Measurements from ENCODE around the gene SCUBE1.

SCUBE1 gene

GRCh38 chr22:43263645-43264514 lies 79.3 kb downstream of the SCUBE1 start:
- Mint-ChIP-seq H3K4me1 (peaks cover 27% of the 10 kb centered on the region), H3K9me3 (no peaks in the 10 kb centered on the region), H3K36me3 (ENCODE audit: low read depth) (no peaks in the 10 kb centered on the region), H3K27me3 (no peaks in the 10 kb centered on the region), H3K4me3 (peak overlapping the region; percentile 63), H3K27ac (peak overlapping the region; percentile 62)
- peak; percentile 88 for DNase-seq
- peak; percentile 94 for ATAC-seq

- Mint-ChIP-seq H3K4me1 (peaks cover 27% of the 10 kb centered on the region), H3K27me3 (no peaks in the 10 kb centered on the region), H3K9me3 (no peaks in the 10 kb centered on the region), H3K27ac (peak overlapping the region; percentile 62), H3K36me3 (ENCODE audit: low read depth) (no peaks in the 10 kb centered on the region), H3K4me3 (peak overlapping the region; percentile 63)
- ATAC-seq, result no peak
- peak; percentile 41 for DNase-seq
Measured at GRCh38 chr22:43262990-43263644, 80.1 kb downstream of the SCUBE1 start.

DNA sequence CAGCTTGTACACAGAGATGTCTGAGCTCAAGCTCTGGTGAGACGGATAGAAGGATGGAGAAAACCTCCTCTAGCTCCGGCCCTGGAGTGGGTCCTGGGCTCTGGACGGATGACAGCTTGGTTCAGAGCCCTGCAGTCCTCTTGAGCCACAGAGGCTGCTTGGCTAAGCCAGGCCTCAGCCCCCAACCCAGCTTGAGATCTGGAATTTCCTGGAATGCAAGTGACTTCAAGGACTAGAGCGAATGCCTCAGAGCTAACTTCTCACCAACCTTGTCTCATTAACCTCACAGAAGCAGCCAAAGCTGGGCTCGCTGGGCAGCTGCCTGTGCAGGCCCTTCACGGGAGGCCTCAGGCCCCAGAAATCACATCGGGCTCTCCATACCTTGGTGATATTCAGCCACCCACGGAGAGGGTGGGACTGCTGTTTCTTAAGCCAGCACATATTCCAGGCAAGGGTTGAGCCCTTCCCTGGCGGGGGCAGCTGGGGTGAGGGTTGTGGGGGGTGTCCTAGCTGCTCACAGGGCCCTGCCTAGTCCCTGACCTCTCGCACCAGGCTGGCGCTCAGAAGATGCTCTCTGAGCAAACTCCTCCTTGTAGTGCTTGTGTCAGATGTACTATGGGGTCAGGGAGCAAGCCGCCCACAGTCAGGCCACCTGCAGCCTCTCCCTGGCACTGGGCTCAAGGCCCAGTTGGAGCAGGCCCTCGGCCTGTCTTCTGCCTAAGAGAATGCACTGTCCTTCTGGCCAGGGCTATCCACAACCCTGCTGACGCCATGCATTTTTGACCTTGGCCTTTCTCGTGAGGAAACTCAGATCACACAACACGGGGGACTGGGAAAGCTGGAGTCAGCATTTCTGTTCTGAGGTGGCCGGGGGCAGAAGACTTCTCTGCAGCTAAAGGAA lies 82.6 kb downstream of the SCUBE1 start:
- DNase-seq (no peak), ATAC-seq (no peak)
- Mint-ChIP-seq H3K36me3 (ENCODE audit: low read depth) (no peaks in the 10 kb centered on the region), H3K27ac (no peak overlapping the region), H3K9me3 (no peaks in the 10 kb centered on the region), H3K4me3 (no peak overlapping the region), H3K27me3 (peaks cover 17% of the 10 kb centered on the region), H3K4me1 (peaks cover 35% of the 10 kb centered on the region)

GRCh38 chr22:43257961-43258360 lies 85.2 kb downstream of the SCUBE1 start:
- DNase-seq (no peak), ATAC-seq (no peak)
- Mint-ChIP-seq H3K36me3 (ENCODE audit: low read depth) (no peaks in the 10 kb centered on the region), H3K27ac (no peak overlapping the region), H3K4me1 (peaks cover 15% of the 10 kb centered on the region), H3K4me3 (no peak overlapping the region), H3K27me3 (peaks cover 17% of the 10 kb centered on the region), H3K9me3 (no peaks in the 10 kb centered on the region)

- Mint-ChIP-seq H3K27ac (no peak overlapping the region), H3K9me3 (no peaks in the 10 kb centered on the region), H3K4me1 (peaks cover 10% of the 10 kb centered on the region), H3K27me3 (peaks cover 18% of the 10 kb centered on the region), H3K4me3 (no peak overlapping the region), H3K36me3 (ENCODE audit: low read depth) (no peaks in the 10 kb centered on the region)
- DNase-seq (no peak), ATAC-seq (no peak)
Measured at GRCh38 chr22:43257549-43257948, 85.6 kb downstream of the SCUBE1 start.

DNA sequence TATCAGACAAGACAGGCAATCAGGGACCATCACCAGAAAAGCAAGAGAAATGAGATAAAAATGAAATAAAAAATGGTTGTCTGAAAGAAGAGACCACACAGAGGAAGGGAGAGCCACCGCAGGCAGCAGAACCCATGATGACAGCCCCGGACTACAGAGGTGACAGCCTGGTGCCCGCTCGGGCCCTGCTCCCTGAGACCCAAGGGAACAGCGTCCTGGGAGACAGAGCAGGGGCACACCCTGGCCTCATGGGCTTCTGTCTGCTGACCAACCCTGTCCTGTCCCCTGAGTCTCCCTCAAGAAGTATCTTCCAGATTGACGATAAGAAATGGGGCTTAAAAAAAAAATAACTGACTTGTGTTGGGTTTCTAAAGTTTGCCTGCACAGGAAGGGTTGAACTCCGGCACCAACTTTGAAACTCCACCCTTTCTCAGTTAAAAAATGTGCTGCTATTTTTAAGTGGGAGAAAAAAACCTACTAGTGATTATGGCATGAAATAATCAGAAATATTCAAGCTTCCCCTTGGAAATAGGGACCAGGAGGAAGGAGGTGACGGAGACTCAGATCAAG lies 86.1 kb downstream of the SCUBE1 start:
- DNase-seq, result no peak
- Mint-ChIP-seq H3K4me3 (no peak overlapping the region), H3K9me3 (no peaks in the 10 kb centered on the region), H3K36me3 (ENCODE audit: low read depth) (no peaks in the 10 kb centered on the region), H3K4me1 (peaks cover 7% of the 10 kb centered on the region), H3K27me3 (peaks cover 20% of the 10 kb centered on the region), H3K27ac (no peak overlapping the region)
- ATAC-seq, result no peak

DNA sequence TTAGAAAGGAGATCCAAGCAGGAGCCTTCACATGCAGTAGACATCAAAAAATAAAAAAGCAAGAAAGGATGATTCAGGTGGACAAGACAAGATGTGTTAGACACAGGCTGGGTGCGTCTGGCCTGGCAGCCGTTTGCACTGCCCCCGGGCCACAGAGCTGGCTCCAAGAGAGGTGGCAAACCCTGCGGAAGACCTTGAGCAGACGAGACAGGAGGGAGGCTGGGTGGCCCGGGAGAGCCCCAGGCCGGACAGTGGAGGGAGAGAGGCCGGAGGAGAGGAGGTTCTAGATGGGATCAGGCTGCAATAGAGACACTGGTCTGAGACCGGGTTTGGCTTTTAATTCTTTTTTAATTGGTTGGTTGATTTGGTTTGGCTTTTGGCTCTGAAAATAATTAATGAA lies 86.6 kb downstream of the SCUBE1 start:
- H3K9me3 Mint-ChIP-seq, result no peaks in the 10 kb centered on the region
- no peak for DNase-seq
- H3K4me3 Mint-ChIP-seq, result no peak overlapping the region
- no peak for ATAC-seq
- no peak overlapping the region for H3K27ac Mint-ChIP-seq
- no peaks in the 10 kb centered on the region for H3K36me3 Mint-ChIP-seq (ENCODE audit: low read depth)
- H3K4me1 Mint-ChIP-seq, result peaks cover 7% of the 10 kb centered on the region
- H3K27me3 Mint-ChIP-seq, result peaks cover 20% of the 10 kb centered on the region

- no peak for DNase-seq
- H3K4me3 Mint-ChIP-seq, result no peak overlapping the region
- ATAC-seq, result no peak
- peaks cover 20% of the 10 kb centered on the region for H3K27me3 Mint-ChIP-seq
- H3K27ac Mint-ChIP-seq, result no peak overlapping the region
- peaks cover 7% of the 10 kb centered on the region for H3K4me1 Mint-ChIP-seq
- H3K9me3 Mint-ChIP-seq, result no peaks in the 10 kb centered on the region
- H3K36me3 Mint-ChIP-seq (ENCODE audit: low read depth), result no peaks in the 10 kb centered on the region
Measured at GRCh38 chr22:43255299-43255698, 87.9 kb downstream of the SCUBE1 start.

- H3K36me3 Mint-ChIP-seq (ENCODE audit: low read depth), result no peaks in the 10 kb centered on the region
- no peak overlapping the region for H3K4me3 Mint-ChIP-seq
- H3K27ac Mint-ChIP-seq, result no peak overlapping the region
- H3K9me3 Mint-ChIP-seq, result no peaks in the 10 kb centered on the region
- no peak for ATAC-seq
- DNase-seq, result no peak
- H3K27me3 Mint-ChIP-seq, result peaks cover 20% of the 10 kb centered on the region
- H3K4me1 Mint-ChIP-seq, result peaks cover 7% of the 10 kb centered on the region
Measured at GRCh38 chr22:43253839-43254238, 89.3 kb downstream of the SCUBE1 start.

GRCh38 chr22:43252319-43252718 lies 90.9 kb downstream of the SCUBE1 start:
- H3K4me3 Mint-ChIP-seq, result no peak overlapping the region
- peaks cover 7% of the 10 kb centered on the region for H3K4me1 Mint-ChIP-seq
- DNase-seq (no peak), ATAC-seq (no peak)
- no peaks in the 10 kb centered on the region for H3K36me3 Mint-ChIP-seq (ENCODE audit: low read depth)
- H3K27ac Mint-ChIP-seq, result no peak overlapping the region
- H3K27me3 Mint-ChIP-seq, result peaks cover 17% of the 10 kb centered on the region
- H3K9me3 Mint-ChIP-seq, result no peaks in the 10 kb centered on the region

GRCh38 chr22:43249789-43250471 lies 93.2 kb downstream of the SCUBE1 start:
- Mint-ChIP-seq H3K27me3 (peaks cover 3% of the 10 kb centered on the region), H3K36me3 (ENCODE audit: low read depth) (no peaks in the 10 kb centered on the region), H3K4me1 (no peaks in the 10 kb centered on the region), H3K9me3 (no peaks in the 10 kb centered on the region), H3K4me3 (no peak overlapping the region), H3K27ac (no peak overlapping the region)
- DNase-seq, result no peak
- ATAC-seq, result no peak

- ATAC-seq (no peak), DNase-seq (no peak)
- no peak overlapping the region for H3K27ac Mint-ChIP-seq
- H3K4me1 Mint-ChIP-seq, result no peaks in the 10 kb centered on the region
- H3K27me3 Mint-ChIP-seq, result peaks cover 3% of the 10 kb centered on the region
- no peaks in the 10 kb centered on the region for H3K9me3 Mint-ChIP-seq
- H3K4me3 Mint-ChIP-seq, result no peak overlapping the region
- H3K36me3 Mint-ChIP-seq (ENCODE audit: low read depth), result no peaks in the 10 kb centered on the region
Measured at GRCh38 chr22:43247546-43248260, 95.5 kb downstream of the SCUBE1 start.

GRCh38 chr22:43246188-43246587 lies 97.0 kb downstream of the SCUBE1 start:
- Mint-ChIP-seq H3K27ac (no peak overlapping the region), H3K36me3 (ENCODE audit: low read depth) (no peaks in the 10 kb centered on the region), H3K9me3 (no peaks in the 10 kb centered on the region), H3K27me3 (no peaks in the 10 kb centered on the region), H3K4me3 (no peak overlapping the region), H3K4me1 (no peaks in the 10 kb centered on the region)
- DNase-seq (no peak), ATAC-seq (no peak)

Measured in activated naive CD8-positive, alpha-beta T cell treated with anti-CD3 and anti-CD28 coated beads, Interleukin-2, amount 50 U/mL, for 24 hours (primary cell).